Testis (tissue), 3 donors: ENCODE data around the gene RSPH3. TPM values are rescaled to one million over a fixed set of nuclear protein-coding genes. Genes with fewer than 3 reads are reported as not detected.

Source experiments
- DNase-seq: peaks from one replicate; pipeline ENCODE4 v3.0.0-alpha.2; 2019
- H3K27ac ChIP-seq, 2 donors: fragments of 200-600 bp; sonication (generic); one replicate each; pipeline ENCODE4 v1.5.1; 2019
- H3K27me3 ChIP-seq: fragments of 200-600 bp; sonication (generic); one replicate; pipeline ENCODE4 v1.5.1; 2019
- H3K36me3 ChIP-seq: fragments of 200-600 bp; sonication (generic); one replicate; pipeline ENCODE4 v1.5.1; 2017; ENCODE audit warnings: low read depth; ENCODE audit errors: missing control alignments
- H3K4me1 ChIP-seq: fragments of 200-600 bp; sonication (generic); one replicate; pipeline ENCODE4 v1.5.1; 2019
- H3K4me3 ChIP-seq, 2 donors: fragments of 200-600 bp; sonication (generic); one replicate each; pipeline ENCODE4 v1.5.1; 2017 to 2019
- H3K9me3 ChIP-seq: fragments of 200-600 bp; sonication (generic); one replicate; pipeline ENCODE4 v1.5.1; 2017
- CTCF ChIP-seq, 3 experiments: fragments of 450-650 bp in 2 of 3; fragments of 200-600 bp in 1 of 3; sonication (generic) in 1 of 3; IDR thresholded peaks; one replicate each; pipeline ENCODE4 v1.5.1; 2016 to 2019; ENCODE audit warnings: antibody characterized with exemption in 3 of 3, mild to moderate bottlenecking in 2 of 3, moderate library complexity in 1 of 3
- POLR2A ChIP-seq: fragments of 450-650 bp; IDR thresholded peaks from one replicate; pipeline ENCODE4 v1.6.1; 2017; ENCODE audit warnings: antibody characterized with exemption, mild to moderate bottlenecking, moderate library complexity
- WGBS, 2 donors: methylation state at CpG; one replicate each; pipeline ENCODE4 v1.1.5; 2018; 5-methylcytosine and 5-hydroxymethylcytosine counted together
- intact Hi-C: fragments of 100-400 bp; cut with DNase I; formaldehyde crosslinking; loops from one replicate; pipeline ENCODE4 v1.15.1; 2023; ENCODE audit warnings: low total_unique reads
- polyA plus RNA-seq: library from polyadenylated mRNA; stranded (reverse); fragments of 350-450 nt; fragmentation: Illumina TruSeq; extraction: RNeasy Lipid Tissue Mini Kit (QIAGEN cat#74804); gene quantifications from one replicate; pipeline ENCODE4 v1.2.3, GENCODE V29; 2014; ENCODE audit warnings: low read depth, low replicate concordance; ENCODE audit not compliant: insufficient read depth
- total RNA-seq, 2 donors: library from RNA; depleted of rRNA; stranded (reverse); fragments of >200 nt; gene quantifications; one replicate each; pipeline ENCODE4 v1.2.3, GENCODE V29; 2016

The RSPH3 gene
- total and polyA plus RNA-seq, 3 donors from 2014 or later: 15.7 to 41.9 (median 23.6) TPM

- Histone ChIP-seq H3K36me3 (no peaks in the 10 kb centered on the region), H3K4me3 (no peak overlapping the region), H3K27ac (no peak overlapping the region), H3K4me1 (peaks cover 7% of the 10 kb centered on the region), H3K27me3 (no peaks in the 10 kb centered on the region), H3K9me3 (no peaks in the 10 kb centered on the region)
- intact Hi-C loops: loop anchor here (10.0 kb wide), 1 partner anchor 126 kb away; no protein-coding TSS in a partner anchor
- WGBS, 2 donors: 83 to 85% methylated on average over 10 of the region's 10 CpGs
- DNase-seq: no peak
- TF ChIP-seq POLR2A (no peak), CTCF (IDR thresholded peaks at IDR 0.05) (peak; percentile 27 to 52 (median 37))
These were observed 8.8 kb upstream of the RSPH3 start for GRCh38 chr6:159008656-159009288.

GRCh38 chr6:159007510-159007909, 7.5 kb upstream of the RSPH3 start:
- whole genome bisulfite sequencing, 2 donors: 78 to 86% methylated on average over 5 of the region's 5 CpGs
- no peaks in the 10 kb centered on the region for H3K36me3 ChIP-seq
- no peak overlapping the region for H3K4me3 ChIP-seq
- TF ChIP-seq CTCF (IDR thresholded peaks at IDR 0.05) (no peak), POLR2A (no peak)
- peaks cover 9% of the 10 kb centered on the region for H3K4me1 ChIP-seq
- H3K27me3 ChIP-seq: no peaks in the 10 kb centered on the region
- no peaks in the 10 kb centered on the region for H3K9me3 ChIP-seq
- no peak overlapping the region for H3K27ac ChIP-seq
- intact Hi-C loops: loop anchor here (10.0 kb wide), 1 partner anchor 127 kb away; no protein-coding TSS in a partner anchor
- DNase-seq: no peak

GRCh38 chr6:159005436-159005835, 5.4 kb upstream of the RSPH3 start:
- DNase-seq: no peak
- no peak overlapping the region for H3K27ac ChIP-seq
- H3K4me3 ChIP-seq: no peak overlapping the region
- no peaks in the 10 kb centered on the region for H3K9me3 ChIP-seq
- peaks cover 9% of the 10 kb centered on the region for H3K4me1 ChIP-seq
- WGBS, 2 donors: 95% methylated on average over 5 of the region's 5 CpGs
- intact Hi-C loops: loop anchor here (10.0 kb wide), 1 partner anchor 129 kb away; no protein-coding TSS in a partner anchor
- no peak for TF ChIP-seq POLR2A
- no peak for TF ChIP-seq CTCF (IDR thresholded peaks at IDR 0.05)
- no peaks in the 10 kb centered on the region for H3K27me3 ChIP-seq
- H3K36me3 ChIP-seq: no peaks in the 10 kb centered on the region

- no peaks in the 10 kb centered on the region for H3K9me3 ChIP-seq
- no peak for TF ChIP-seq CTCF (IDR thresholded peaks at IDR 0.05)
- no peak for TF ChIP-seq POLR2A
- WGBS, 2 donors: 64 to 78% methylated on average over 3 of the region's 3 CpGs
- H3K36me3 ChIP-seq: no peaks in the 10 kb centered on the region
- H3K27me3 ChIP-seq: no peaks in the 10 kb centered on the region
- peaks cover 9% of the 10 kb centered on the region for H3K4me1 ChIP-seq
- H3K4me3 ChIP-seq: no peak overlapping the region
- DNase-seq: no peak
- intact Hi-C loops: loop anchor here (10.0 kb wide), 1 partner anchor 130 kb away; no protein-coding TSS in a partner anchor
- no peak overlapping the region for H3K27ac ChIP-seq
These were observed 4.6 kb upstream of the RSPH3 start for GRCh38 chr6:159004592-159004991.
